Hepatic stellate cell (primary cell): ENCODE results near the gene SLC2A10.

ENCODE experiments used
- DNase-seq: peaks from one replicate; pipeline ENCODE4 v3.0.0; 2011; ENCODE audit warnings: low spot score

The SLC2A10 gene

GRCh38 chr20:46735436-46735835 is 26.0 kb downstream of the SLC2A10 start:
- DNase-seq: no peak

GRCh38 chr20:46739431-46740213 is 30.2 kb downstream of the SLC2A10 start:
- DNase-seq: no peak

- no peak for DNase-seq
Measured at GRCh38 chr20:46740214-46740609, 30.8 kb downstream of the SLC2A10 start.

- no peak for DNase-seq
Measured at GRCh38 chr20:46741924-46742668, 32.6 kb downstream of the SLC2A10 start.

GRCh38 chr20:46742669-46743045 is 33.2 kb downstream of the SLC2A10 start:
- no peak for DNase-seq

- DNase-seq: no peak
Measured at GRCh38 chr20:46743088-46743487, 33.6 kb downstream of the SLC2A10 start.

- peak; percentile 54 for DNase-seq
Measured at GRCh38 chr20:46746956-46747526, 37.6 kb downstream of the SLC2A10 start.

GRCh38 chr20:46749147-46749546 is 39.7 kb downstream of the SLC2A10 start:
- DNase-seq: no peak

- no peak for DNase-seq
Measured at GRCh38 chr20:46751856-46752255, 42.4 kb downstream of the SLC2A10 start.

GRCh38 chr20:46752728-46753127 is 43.3 kb downstream of the SLC2A10 start:
- DNase-seq: peak; percentile 43

GRCh38 chr20:46755483-46756413 is 46.3 kb downstream of the SLC2A10 start:
- DNase-seq: no peak

GRCh38 chr20:46756419-46756818 is 47.0 kb downstream of the SLC2A10 start:
- DNase-seq: no peak

- no peak for DNase-seq
Measured at GRCh38 chr20:46757135-46757534, 47.7 kb downstream of the SLC2A10 start.

GRCh38 chr20:46757754-46758678 is 48.6 kb downstream of the SLC2A10 start:
- peak; percentile 69 for DNase-seq

- DNase-seq: no peak
Measured at GRCh38 chr20:46758929-46759669, 49.6 kb downstream of the SLC2A10 start.

- no peak for DNase-seq
Measured at GRCh38 chr20:46761566-46761965, 52.1 kb downstream of the SLC2A10 start.

- DNase-seq: no peak
Measured at GRCh38 chr20:46764068-46764467, 54.6 kb downstream of the SLC2A10 start.

- no peak for DNase-seq
Measured at GRCh38 chr20:46765506-46766120, 56.2 kb downstream of the SLC2A10 start.

- peak; percentile 34 for DNase-seq
Measured at GRCh38 chr20:46767127-46767761, 57.8 kb downstream of the SLC2A10 start.
